Stimulated activated CD4-positive, alpha-beta T cell treated with anti-CD3 and anti-CD28 coated beads, Interleukin-15, amount 100 ng/mL, for 1 hour (primary cell): ENCODE results near the gene PDSS2.
"Not testable (repeated sequence)": the region's sequence is repeated elsewhere in the genome, so short reads cannot be mapped to it uniquely, and the experiment has no call there.

ENCODE experiments used
- DNase-seq, 2 donors: peaks; one replicate each; pipeline ENCODE4 v3.0.0-alpha.2; 2020; ENCODE audit warnings: low read depth in 1 of 2, low spot score in 1 of 2

The PDSS2 gene

DNA sequence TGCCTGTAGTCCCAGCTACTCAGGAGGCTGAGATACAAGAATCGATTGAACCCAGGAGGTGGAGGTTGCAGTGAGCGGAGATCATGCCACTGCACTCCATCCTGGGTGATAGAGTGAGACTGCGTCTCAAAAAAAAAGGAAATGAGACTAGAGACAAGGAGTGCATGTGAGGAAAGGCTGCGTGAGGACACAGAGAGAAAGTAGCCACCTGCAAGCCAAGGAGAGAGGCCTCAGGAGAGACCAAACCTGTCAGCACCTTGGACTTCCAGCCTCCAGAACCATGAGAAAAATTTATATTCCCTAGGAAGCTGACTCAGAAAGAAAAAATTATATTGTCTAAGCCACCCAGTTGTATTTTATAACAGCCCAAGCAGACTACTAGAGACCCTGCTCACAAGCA lies 336.6 kb downstream of the PDSS2 start:
- no peak for DNase-seq

DNA sequence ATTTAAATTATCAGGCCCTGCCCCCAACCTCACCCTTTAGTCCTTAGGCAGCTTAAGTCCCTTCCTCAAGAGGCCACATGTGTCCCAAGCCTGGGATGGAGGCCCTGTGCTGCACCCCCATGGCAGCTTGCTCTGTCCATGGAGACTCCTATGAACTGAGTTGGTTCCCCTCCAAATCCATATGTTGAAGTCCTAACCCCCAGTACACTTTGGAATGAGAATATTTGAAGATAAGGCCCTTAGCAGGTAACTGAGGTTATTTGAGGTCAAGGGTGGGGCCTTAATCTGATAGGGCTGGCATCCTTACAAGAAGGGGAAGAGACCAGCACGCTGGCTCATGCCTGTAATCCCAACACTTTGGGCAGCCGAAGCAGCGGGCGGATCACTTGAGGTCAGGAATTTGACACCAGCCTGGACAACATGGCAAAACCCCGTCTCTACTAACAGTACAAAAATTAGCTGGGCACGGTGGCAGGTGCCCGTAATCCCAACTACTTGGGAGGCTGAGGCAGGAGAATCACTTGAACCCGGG lies 337.3 kb downstream of the PDSS2 start:
- no peak for DNase-seq

DNA sequence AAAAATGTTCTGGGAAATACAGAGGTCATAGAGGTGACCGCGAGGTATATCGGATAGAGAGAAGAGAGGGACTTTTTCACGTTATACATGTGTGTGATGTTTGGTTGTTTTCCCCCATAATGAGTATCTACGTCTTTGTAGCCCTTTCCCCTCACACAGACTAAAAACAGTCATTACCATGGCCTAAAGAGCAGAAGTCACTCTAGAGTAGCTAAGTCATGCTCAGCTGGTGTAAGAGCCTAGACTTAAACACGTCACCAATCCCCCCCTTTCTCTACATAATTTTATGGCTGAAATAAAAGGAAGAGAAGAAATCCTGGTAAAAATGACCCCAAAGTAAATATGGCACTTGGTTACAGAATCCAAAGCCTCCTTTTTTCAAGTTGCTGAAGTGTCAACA lies 338.1 kb downstream of the PDSS2 start:
- no peak for DNase-seq

DNA sequence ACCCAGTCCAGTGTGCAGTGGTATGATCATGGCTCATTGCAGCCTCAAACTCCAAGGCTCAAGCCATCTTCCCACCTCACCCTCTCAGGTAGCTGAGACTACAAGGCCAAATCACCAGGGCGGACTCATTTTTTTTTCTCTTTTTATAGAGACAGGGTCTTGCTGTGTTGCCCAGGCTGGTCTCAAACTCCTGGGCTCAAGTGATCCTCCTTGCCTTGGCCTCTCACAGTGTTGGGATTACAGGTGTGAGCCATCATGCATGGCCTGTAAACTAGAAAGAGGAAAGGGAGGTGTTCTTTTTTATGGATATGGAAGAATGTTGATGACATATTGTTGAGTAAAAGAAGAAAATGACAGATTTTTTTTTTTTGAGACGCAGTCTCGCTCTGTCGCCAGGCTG lies 339.0 kb downstream of the PDSS2 start:
- DNase-seq, result no peak

DNA sequence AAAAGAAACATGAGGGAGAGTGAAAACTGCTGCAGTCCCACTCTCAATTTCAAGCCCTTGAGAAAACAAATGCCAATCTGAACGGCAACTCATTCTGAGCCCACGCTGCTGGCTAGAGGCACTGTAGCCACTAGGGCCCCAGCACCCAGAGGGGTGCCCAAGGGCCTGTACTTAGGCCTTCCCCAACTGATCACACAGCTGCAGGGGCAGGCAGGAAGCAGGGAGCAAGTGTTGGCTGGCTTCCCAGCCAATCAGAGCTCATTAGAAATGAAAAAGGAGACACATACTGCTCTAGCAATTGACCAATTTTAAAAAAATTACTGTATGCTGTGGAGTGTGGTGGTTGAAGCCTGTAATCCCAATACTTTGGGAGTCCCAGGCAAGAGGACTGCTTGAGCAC lies 340.4 kb downstream of the PDSS2 start:
- no peak for DNase-seq

DNA sequence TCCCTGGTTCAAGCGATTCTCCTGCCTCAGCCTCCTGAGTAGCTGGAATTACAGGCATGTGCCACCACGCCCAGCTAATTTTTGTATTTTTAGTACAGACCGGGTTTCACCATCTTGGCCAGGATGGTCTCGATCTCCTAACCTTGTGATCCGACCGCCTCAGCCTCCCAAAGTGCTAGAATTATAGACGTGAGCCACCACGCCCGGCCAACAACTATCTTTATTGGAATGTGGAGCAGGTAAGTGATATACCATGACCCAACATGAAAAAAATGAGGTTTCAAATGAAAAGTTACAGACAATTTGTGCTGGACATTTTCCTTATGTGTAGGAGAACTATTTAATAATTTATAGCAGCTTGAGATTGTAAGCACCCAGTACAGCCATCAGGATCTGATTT lies 340.8 kb downstream of the PDSS2 start:
- DNase-seq, result not testable (repeated sequence)

DNA sequence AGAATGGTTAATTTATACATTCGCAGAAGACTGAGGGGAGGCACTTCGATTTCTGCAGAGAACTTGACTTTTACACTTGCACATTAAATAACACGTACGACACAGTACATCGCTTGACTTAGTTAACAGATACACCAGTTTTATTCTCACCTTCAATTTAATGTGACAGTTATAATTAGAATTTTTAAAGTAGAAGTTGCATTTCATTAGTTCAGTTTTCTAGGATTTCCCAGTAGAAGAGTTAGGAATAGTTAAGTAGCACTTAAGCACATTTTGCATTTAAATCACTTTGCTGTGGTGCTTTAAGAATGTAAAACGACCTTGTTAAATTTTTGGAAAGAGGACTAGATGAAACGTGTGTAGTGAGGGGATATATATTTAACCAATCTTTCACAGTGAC lies 342.4 kb downstream of the PDSS2 start:
- no peak for DNase-seq

DNA sequence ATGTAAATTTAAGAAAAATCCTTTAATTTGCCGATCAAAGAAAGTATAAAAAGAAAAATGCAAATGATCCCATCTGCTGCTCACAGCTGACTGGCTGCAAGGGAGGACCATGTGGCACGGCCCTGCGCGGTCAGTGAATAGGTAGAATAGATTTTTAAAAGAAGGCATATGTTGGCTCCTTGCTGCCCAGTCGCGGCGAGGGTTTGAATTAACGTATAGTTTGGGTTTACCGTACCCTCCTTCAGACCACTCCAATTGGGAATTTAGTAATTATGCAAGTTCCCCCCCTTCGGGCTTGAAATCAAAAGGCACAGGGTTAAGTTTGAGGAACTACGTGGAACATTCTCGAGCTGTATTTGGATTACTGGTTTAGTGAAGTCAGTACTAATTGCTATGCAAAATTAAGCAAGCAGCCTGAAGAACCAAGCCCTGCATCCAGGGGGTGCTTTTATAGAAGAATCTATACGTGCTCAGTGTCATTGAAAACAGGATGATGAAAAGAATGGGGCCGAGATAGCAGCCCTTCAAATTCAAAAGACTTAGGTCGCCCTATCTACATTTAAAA lies 343.0 kb downstream of the PDSS2 start:
- no peak for DNase-seq

DNA sequence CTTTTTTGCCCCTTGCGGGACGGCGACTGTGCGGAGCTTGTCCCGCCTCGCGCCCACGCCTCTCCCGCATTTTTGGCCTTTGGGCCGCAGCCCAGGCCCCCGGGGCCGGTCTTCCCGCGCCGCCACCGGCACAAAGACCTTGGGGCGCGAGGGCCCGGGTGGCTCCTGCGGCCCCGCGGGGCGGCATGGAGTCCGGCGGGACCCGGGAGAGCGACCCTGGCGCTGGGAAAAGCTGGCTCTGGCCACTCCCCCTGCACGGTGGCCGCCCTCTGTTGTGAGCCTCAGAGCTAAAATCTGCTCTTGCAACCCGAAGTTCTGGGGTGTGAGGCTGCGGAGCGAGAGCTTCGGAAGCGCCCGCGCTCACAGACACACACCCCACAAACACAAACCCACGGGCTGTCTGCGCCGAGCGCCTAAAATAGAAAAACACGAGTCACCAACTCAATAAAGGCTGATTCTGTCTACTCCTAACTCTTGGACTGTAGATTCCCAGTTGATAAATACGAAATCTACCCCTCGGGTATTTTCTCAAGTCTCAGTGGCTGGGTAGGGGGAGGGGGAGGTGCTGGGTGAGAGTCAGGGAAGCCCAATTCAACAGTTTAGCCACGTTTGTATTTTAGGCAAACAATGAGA lies 343.6 kb downstream of the PDSS2 start:
- peak in 1 of 2 donors; percentile 3 for DNase-seq

DNA sequence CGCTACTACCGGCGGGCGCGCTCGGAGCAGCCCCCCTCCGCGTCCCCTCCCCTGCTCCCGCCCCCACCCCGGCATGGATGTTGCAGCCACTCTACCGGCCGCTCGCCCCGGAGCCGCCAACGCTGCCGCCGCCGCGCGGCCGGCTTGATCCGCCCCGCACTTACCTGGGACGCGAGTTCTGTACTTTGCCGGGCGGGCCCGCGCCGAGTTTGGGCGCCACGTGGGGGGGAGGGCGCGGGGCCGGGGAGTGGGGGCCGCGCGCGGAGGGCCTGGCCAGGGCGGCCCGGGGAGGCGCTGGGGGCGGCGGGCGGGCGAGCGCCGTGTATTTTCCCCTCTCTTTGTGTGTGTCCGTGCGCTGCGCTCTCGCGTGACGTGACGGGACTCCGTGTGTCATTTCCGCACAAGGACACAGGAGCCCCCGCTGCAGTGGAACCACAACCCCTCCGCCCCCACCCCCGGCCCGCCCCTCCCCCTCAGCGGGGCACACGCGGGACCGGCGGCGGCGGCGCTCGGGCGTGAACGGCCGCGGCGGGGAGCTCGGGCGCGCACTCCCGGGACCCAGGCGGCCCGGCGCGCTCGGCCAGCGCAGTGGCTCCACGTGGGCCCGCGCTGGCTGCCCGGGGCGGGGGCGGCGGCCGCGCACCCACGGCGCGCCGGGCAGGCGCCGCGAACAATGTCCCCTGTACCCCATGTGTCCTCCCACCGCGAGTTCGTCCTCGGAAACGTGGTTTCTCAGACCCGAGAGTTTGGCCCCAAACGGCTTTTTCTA lies 344.3 kb downstream of the PDSS2 start, which contains the start of gene BEND3:
TSS of gene BEND3 (minus strand) at position 590 of the 769 bp plus-strand sequence. CDS start 16,230 bp downstream, outside the sequence.
- DNase-seq, result peak in 1 of 2 donors; percentile 30

DNA sequence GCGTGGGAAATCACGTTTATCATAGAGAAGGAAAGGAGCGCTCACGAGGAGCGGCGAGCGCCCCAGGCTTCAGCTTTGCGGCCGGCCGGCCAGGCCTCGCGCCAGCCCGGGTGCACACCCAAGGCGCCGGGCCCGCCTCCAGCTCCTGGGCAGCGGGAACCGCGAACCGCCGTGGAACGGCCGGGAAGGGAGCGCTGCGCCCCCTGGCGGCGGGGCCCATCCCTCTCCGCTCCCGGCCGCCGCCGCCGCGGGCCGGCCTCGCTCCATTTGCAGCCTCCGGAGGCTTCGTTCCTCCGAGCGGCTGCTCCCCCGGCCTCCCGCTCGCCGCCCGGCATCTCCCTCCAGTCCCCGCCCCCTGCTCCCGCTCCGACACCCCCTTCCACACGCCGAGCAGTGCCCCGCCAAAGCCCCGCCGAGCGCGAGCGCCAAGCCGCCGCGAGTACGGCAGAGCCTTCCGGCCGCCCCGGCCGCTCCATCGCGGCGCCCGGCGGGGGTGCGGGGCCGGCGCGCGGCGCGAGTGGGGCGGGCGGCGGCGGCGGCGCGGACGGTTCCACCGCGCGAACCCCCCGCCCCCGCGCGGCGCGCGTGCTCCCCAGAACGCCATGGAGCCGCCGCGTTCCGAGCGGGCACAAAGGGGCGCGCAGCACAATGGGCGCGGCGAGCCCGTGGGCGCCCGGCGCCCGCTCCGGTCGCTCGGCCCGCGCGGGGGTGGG lies 345.0 kb downstream of the PDSS2 start:
- peak; percentile 49 to 64 for DNase-seq

DNA sequence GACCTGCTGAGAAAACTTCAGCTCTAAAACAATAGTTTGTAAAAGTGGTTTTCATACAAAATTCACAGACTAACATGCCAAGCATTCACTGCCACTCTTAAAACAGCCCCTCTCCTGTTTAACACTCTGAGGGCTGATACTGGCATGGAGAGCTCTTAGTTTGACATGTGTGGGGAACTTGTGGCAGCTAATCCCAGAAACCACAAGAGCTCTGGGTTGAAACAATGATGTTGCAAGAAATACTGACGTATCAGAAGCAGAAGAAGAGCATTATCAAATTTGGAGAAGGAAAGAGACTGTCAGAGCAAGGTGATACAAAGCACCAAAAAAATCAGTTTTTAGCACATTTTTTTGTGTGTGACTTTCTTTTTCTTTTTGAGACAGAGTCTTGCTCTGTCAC lies 349.2 kb downstream of the PDSS2 start:
- DNase-seq, result no peak

DNA sequence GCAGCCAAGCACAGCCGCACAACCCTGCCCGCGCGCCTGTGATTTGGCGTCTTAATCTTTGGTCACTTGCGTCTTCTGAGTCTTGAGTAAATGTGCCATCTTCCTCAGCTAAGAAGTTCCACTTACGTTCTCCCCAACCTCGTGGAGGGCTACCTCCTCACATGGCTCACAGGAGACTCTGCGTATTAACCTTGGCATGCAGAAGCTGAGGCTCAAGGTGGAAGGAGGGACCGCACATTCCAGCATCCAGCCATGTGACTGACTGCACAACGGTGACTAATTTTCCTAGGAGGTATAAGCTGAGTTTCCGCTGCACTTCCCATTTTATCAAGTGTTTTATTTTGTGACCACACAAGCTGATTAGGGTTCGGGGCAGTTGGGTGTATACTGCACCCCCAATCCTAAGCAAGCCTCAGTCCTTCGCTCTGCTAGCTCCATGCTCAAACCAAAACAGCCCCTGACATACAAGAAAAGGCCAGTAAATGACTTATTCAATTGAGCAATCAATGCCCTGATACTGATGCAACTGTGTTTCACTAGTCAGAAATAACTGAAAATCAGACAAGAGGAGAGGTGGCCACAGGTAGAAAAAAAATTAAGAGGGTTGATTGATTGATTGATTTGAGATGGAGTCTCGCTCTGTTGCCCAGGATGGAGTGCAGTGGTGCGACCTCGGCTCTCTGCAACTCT lies 351.0 kb downstream of the PDSS2 start:
- no peak for DNase-seq

DNA sequence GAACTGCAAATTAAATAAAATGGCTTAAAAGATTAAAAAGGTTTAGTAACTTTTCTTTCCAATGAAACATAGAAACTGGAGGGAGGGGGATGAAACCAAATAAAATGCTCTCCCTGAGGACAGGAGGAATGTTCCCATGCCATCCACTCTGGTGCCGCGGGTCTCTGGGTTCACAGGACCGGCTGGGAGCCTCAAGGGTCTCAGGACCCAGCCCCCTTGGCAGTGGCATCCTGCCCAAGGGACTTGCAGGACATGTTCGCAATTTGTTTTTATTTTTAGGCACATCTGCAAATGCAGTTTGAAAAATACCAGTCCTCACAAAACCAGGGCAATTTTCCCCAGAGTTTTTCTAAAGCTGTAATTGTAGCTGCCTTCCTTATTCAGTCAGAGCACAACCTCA lies 351.6 kb downstream of the PDSS2 start:
- DNase-seq, result no peak

DNA sequence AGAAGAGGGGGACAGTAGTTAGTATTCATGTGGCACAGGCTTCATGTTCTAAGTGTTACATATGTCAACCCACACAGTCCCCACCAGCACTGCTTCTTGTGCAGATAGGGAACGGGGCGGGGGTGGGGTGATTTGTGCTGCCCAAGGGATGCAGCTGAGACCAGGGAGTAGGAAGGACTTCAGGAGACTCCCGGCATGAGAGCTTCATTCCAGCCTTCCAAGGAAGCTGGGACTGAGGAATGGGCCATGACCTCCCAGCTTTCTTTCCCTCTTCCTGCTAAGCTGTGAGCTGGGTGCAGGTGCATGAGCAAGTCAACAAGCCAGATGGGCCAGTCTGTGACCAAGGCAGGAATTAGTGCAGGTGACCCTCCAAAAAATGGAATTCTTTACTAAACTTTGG lies 353.2 kb downstream of the PDSS2 start:
- no peak for DNase-seq

DNA sequence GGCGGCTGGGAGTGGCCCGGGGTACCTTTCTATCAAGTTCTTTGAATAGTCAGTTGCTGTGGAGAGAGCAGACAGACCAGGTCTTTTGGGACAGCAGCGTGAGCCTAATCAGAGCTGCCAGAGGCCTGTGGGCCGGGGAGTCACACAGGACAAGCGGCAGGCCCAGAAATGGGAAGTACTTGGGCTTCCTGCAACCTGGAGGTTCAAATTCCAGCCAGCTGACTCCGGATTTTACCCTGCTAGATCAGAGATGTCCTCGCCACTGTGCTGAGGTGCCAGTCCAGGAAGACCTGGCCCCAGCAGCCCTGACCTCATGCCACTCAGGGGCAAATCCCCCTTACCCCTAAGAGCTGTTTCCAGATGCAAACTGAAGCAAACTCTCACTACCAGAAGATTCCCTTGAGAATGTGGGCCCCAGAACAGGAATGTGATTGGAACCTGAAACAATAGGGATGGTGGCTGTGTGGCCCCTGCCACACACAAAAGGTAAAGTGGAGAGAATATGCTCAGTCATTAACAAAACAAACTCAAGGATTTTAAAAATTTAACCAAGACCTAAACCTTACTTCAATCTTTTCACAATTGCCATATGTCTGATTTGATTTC lies 353.8 kb downstream of the PDSS2 start:
- no peak for DNase-seq

DNA sequence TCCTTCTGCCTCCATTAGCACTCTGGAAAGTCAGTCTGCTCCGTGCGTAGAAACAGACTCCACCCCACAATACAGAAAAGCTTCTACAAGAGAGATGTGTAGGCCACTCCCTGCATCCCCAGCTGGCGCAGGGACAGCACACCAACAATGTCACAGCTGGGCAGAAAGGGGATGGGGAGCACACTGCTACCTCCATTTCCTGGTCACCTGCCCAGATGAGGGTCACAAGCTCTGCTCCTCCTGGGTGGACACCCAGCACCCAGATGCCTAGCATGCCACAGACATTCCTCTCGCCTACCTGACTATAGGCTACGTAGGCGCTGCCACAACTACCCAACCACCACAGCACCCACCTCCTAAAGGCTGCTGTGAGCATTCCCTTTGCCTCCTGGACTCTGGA lies 356.3 kb downstream of the PDSS2 start:
- no peak for DNase-seq
